ENCODE results near the gene RBM47.
"Not testable (repeated sequence)": the region's sequence is repeated elsewhere in the genome, so short reads cannot be mapped to it uniquely, and the experiment has no call there.

GRCh38 chr4:40628407-40628806, 1.3 kb downstream of the RBM47 start:
- TF ChIP-seq POLR2AphosphoS5, CTCF, EP300 (IDR thresholded peaks at IDR 0.05): not testable (repeated sequence)

Data from esophagus muscularis mucosa (tissue), 4 donors.